Effector memory CD4-positive, alpha-beta T cell (primary cell): ENCODE results near the gene SLAMF8.

Experiments used
- DNase-seq, 3 donors: peaks; one replicate each; pipeline ENCODE4 v3.0.0-alpha.2; 2020
- H3K27ac ChIP-seq: 2 replicates; pipeline ENCODE4 v1.7.0; 2013; ENCODE audit warnings: mild to moderate bottlenecking, low read length, moderate library complexity; ENCODE audit not compliant: insufficient read depth, poor library complexity, severe bottlenecking
- H3K27me3 ChIP-seq: replicated peaks from 2 replicates; pipeline ENCODE4 v1.7.0; 2013; ENCODE audit warnings: mild to moderate bottlenecking, low read length; ENCODE audit not compliant: insufficient read depth, control insufficient read depth, poor library complexity, severe bottlenecking
- H3K36me3 ChIP-seq: 2 replicates; pipeline ENCODE4 v1.7.0; 2013; ENCODE audit warnings: mild to moderate bottlenecking, low read length, moderate library complexity; ENCODE audit not compliant: control insufficient read depth, insufficient read depth
- H3K4me1 ChIP-seq: 2 replicates; pipeline ENCODE4 v1.7.0; 2013; ENCODE audit warnings: low read length, mild to moderate bottlenecking; ENCODE audit not compliant: control insufficient read depth, insufficient read depth, poor library complexity, severe bottlenecking
- H3K4me3 ChIP-seq: 2 replicates; pipeline ENCODE4 v1.7.0; 2013; ENCODE audit warnings: low read length, low read depth, mild to moderate bottlenecking; ENCODE audit not compliant: insufficient read depth, poor library complexity, severe bottlenecking
- H3K9me3 ChIP-seq: 2 replicates; pipeline ENCODE4 v1.7.0; 2013; ENCODE audit warnings: mild to moderate bottlenecking, low read length, moderate library complexity; ENCODE audit not compliant: control insufficient read depth

The SLAMF8 gene

DNA sequence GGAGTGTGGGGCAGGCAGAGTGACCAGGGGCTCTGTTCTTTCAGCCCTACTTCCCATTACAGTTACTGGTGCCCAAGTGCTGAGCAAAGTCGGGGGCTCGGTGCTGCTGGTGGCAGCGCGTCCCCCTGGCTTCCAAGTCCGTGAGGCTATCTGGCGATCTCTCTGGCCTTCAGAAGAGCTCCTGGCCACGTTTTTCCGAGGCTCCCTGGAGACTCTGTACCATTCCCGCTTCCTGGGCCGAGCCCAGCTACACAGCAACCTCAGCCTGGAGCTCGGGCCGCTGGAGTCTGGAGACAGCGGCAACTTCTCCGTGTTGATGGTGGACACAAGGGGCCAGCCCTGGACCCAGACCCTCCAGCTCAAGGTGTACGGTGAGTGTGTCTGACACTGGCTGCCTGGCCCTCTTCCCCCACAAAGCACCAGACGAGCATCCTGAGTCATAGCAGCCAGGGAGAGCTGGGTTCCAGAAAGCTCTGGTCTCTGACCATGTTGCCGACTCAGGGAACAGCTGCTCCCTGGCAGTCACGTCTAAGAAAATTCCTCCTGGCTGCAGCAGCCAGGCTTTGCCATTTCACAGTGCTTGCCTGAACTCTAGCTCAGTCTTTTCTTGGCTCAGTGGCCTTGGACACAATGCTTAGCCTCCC, 3.3 kb downstream of the SLAMF8 start:
- H3K9me3 ChIP-seq = no peaks in the 10 kb centered on the region
- H3K4me1 ChIP-seq = peaks cover 12% of the 10 kb centered on the region
- DNase-seq = no peak
- no peaks in the 10 kb centered on the region for H3K36me3 ChIP-seq
- no peaks in the 10 kb centered on the region for H3K27me3 ChIP-seq
- no peak overlapping the region for H3K27ac ChIP-seq
- no peak overlapping the region for H3K4me3 ChIP-seq

DNA sequence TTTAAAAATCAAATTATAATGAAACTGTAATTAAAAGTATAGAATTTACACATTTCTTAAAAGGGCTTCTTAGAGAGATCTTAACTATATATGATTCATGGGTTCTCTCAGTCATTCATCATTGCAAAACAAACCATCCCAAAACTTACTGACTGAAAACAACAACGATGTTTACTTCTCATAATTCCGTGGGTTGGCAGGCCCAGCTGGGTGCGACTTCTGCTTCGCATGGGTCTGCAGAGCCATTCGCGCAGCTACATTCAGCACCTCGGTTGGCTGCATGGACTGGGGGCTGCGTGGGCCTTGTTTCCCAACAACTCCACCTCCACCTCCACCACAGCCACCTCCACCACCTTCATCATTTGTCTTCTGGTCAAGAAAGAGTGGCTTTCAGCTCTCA, 4.0 kb downstream of the SLAMF8 start:
- Histone ChIP-seq H3K27me3 (no peaks in the 10 kb centered on the region), H3K27ac (no peak overlapping the region), H3K36me3 (no peaks in the 10 kb centered on the region), H3K4me1 (peaks cover 12% of the 10 kb centered on the region), H3K9me3 (no peaks in the 10 kb centered on the region), H3K4me3 (no peak overlapping the region)
- no peak for DNase-seq

DNA sequence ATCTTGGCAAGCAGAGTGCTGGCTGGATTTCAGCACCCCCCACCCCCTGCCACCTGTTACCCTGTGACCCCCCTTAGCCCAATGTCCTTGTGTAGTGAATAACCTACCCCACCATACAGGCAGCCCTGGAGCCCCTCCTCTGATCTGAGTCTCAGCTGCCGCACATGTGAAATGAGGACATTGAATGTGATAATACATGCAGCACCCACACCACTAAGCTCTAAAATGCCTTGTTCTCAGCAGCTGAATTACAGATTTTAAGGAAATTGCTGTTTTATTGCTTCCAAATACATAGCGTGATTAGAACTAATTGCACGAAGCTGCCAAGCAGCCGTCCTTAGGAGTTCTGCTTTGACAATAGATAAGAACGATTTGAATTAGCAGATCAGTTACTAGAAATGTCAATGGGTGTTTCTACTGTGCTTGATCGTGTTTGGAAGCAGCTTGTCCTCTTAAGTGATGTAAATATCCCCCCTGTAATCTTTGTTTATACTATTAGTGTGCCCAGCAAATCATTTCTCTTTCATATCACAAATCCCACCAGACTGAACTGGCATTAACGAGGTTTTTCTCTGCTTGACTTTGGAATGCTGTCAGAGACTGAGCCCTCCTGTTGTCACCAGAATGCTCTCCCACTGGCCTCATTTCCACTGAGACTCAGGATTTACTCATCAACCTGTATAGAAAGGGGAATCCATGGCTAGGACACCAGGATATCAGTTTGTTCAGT, 4.9 kb downstream of the SLAMF8 start:
- Histone ChIP-seq H3K9me3 (no peaks in the 10 kb centered on the region), H3K36me3 (no peaks in the 10 kb centered on the region), H3K4me3 (no peak overlapping the region), H3K4me1 (peaks cover 3% of the 10 kb centered on the region), H3K27ac (no peak overlapping the region), H3K27me3 (no peaks in the 10 kb centered on the region)
- no peak for DNase-seq

DNA sequence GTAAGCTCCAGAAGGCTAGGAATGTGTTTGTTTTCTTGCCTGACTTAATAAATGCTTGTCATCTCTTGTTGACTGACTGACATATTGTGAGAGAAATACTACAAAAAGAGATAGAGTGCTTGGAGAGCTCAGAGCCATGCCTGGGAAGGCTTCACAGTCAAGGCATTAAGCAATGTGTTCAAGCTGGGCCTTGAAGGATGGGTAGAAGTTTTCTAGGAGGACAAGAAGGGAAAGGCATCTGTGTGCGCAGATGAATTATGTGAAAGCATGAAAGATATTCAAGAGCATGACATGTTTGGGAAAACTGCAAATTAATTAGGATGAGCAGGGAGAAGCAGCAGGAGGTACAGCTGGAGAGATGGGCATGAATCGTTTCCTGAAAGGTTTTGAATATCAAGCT, 5.6 kb downstream of the SLAMF8 start:
- no peaks in the 10 kb centered on the region for H3K27me3 ChIP-seq
- no peak overlapping the region for H3K27ac ChIP-seq
- DNase-seq = no peak
- H3K9me3 ChIP-seq = no peaks in the 10 kb centered on the region
- H3K4me3 ChIP-seq = no peak overlapping the region
- no peaks in the 10 kb centered on the region for H3K36me3 ChIP-seq
- H3K4me1 ChIP-seq = no peaks in the 10 kb centered on the region

DNA sequence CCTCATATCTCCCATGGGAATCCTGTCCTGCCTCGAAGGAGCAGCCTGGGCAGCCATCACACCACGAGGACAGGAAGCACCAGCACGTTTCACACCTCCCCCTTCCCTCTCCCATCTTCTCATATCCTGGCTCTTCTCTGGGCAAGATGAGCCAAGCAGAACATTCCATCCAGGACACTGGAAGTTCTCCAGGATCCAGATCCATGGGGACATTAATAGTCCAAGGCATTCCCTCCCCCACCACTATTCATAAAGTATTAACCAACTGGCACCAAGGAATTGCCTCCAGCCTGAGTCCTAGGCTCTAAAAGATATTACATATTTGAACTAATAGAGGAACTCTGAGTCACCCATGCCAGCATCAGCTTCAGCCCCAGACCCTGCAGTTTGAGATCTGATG, 8.7 kb downstream of the SLAMF8 start:
- Histone ChIP-seq H3K4me3 (no peak overlapping the region), H3K9me3 (no peaks in the 10 kb centered on the region), H3K36me3 (no peaks in the 10 kb centered on the region), H3K27ac (no peak overlapping the region), H3K4me1 (no peaks in the 10 kb centered on the region), H3K27me3 (no peaks in the 10 kb centered on the region)
- no peak for DNase-seq

DNA sequence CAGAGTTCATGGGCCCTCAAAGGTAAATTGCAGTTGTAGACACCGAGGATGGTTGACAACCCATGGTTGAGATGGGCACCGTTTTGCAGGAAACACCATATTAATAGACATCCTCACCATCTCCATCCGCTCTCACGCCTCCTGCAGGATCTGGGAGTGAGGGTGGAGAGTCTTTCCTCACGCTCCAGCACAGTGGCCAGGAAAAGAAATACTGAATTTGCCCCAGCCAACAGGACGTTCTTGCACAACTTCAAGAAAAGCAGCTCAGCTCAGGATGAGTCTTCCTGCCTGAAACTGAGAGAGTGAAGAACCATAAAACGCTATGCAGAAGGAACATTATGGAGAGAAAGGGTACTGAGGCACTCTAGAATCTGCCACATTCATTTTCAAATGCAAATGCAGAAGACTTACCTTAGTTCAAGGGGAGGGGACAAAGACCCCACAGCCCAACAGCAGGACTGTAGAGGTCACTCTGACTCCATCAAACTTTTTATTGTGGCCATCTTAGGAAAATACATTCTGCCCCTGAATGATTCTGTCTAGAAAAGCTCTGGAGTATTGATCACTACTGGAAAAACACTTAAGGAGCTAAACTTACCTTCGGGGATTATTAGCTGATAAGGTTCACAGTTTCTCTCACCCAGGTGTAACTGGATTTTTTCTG, 9.3 kb downstream of the SLAMF8 start:
- Histone ChIP-seq H3K4me3 (no peak overlapping the region), H3K27ac (no peak overlapping the region), H3K9me3 (no peaks in the 10 kb centered on the region), H3K27me3 (no peaks in the 10 kb centered on the region), H3K36me3 (no peaks in the 10 kb centered on the region), H3K4me1 (no peaks in the 10 kb centered on the region)
- no peak for DNase-seq

DNA sequence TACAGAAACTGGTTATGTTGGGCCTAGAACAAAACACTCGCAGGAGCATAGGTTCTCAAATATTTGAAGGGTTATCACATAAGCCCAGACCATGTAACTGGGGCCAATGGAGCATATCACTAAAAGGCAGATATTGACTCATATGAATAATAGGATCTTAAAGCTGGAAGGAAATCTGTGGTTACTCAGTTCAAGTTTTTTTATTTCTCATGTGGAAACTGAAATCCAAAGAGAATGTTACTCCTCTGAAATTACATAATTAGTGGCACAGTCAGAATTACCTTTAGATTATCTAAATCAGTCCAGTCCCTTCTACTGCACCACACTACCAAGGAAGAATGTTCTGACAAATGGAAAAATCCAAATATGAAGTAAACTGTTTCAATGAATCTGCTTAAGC, 12.0 kb downstream of the SLAMF8 start:
- Histone ChIP-seq H3K9me3 (no peaks in the 10 kb centered on the region), H3K27ac (no peak overlapping the region), H3K27me3 (no peaks in the 10 kb centered on the region), H3K36me3 (no peaks in the 10 kb centered on the region), H3K4me1 (no peaks in the 10 kb centered on the region), H3K4me3 (no peak overlapping the region)
- no peak for DNase-seq

DNA sequence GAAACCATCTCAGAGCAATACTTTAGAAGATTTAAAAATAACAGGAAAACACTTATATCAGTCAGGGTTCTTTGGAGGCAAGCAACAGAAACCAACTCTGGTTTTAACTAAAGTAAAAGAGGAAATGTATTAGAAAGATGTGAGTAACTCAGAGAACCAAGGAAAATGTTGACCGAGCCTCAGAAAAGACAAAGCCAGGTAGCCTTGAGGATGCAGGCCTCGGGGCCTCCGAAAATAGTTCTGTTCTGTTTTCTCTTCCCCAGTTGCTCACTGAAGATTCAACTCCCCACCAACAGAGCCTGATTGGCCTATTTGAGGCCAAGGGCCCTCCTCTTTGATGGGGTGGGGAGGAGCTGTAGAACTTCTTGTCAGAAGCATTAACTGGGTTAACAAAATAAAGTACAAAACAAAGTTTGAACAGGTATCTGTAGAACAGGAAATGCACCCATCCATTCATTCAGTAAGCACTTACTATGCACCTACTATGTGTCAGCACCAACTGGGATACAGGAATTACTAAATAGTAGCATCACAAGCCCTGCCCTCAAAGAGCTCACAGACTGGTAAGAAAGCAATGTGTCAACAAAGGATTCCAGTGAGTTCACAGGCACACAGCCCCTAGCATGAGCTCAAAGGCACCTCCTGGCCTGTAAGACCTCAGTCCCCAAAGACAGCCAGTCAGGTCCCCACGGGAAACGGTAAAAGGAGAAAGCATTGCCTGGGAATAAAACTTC, 12.6 kb downstream of the SLAMF8 start:
- Histone ChIP-seq H3K9me3 (no peaks in the 10 kb centered on the region), H3K27ac (no peak overlapping the region), H3K4me3 (no peak overlapping the region), H3K36me3 (no peaks in the 10 kb centered on the region), H3K27me3 (no peaks in the 10 kb centered on the region), H3K4me1 (no peaks in the 10 kb centered on the region)
- no peak for DNase-seq

DNA sequence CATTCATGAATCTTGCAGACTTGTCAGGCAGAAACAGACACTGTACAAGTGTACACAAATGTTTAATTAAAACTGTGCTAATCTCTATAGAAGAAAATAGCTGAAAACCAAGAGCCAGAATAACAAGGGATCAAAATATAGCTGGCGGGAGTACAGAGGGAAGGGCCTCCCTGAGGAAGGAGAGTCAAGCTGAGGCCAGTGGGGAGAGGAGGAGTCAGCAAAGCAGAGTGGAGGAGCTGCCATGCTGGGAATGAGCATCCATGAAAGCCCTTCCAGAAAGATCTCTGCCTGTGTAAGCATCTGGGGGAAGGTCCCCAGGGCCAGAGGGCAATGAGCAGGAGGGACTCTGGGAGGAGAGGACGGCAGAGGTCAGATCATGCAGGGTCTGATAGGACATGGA, 15.1 kb downstream of the SLAMF8 start:
- no peak overlapping the region for H3K27ac ChIP-seq
- no peaks in the 10 kb centered on the region for H3K4me1 ChIP-seq
- H3K27me3 ChIP-seq = no peaks in the 10 kb centered on the region
- no peak overlapping the region for H3K4me3 ChIP-seq
- no peak for DNase-seq
- no peaks in the 10 kb centered on the region for H3K36me3 ChIP-seq
- no peaks in the 10 kb centered on the region for H3K9me3 ChIP-seq

DNA sequence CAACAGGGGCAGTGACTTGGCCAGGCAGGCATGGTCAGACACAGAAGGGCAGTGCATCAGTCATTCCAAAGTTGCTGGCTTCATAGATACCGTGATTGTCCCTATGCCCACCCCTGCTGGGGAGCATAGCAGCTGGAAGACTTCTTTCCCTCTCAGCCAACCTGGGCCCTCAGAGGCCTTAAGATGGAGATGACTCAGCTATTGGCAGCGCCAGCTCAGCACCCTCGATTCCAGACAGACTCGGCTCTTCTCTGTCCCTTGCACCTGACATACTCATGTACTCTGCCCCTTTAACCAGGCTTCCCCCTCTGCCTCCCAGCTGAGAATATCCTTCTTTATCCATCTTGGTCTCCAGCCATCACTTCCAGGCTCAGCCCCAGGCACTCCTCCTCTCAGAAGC, 16.8 kb downstream of the SLAMF8 start:
- Histone ChIP-seq H3K27ac (no peak overlapping the region), H3K9me3 (no peaks in the 10 kb centered on the region), H3K4me3 (no peak overlapping the region), H3K36me3 (no peaks in the 10 kb centered on the region), H3K27me3 (no peaks in the 10 kb centered on the region), H3K4me1 (no peaks in the 10 kb centered on the region)
- DNase-seq = no peak
